ACHN (cell line): ENCODE measurements around the gene LAMC3.

ENCODE experiments used
- DNase-seq: peaks from one replicate; pipeline ENCODE4 v3.0.0-alpha.2; 2015
- in situ Hi-C: cut with HindIII; loops from 2 replicates; pipeline ENCODE4 v1.10.0; 2017; ENCODE audit warnings: low sequenced_read_pairs, low pct_ligation_motif_present, low pct_unique_long_range_greater_than_20kb

The LAMC3 gene

DNA sequence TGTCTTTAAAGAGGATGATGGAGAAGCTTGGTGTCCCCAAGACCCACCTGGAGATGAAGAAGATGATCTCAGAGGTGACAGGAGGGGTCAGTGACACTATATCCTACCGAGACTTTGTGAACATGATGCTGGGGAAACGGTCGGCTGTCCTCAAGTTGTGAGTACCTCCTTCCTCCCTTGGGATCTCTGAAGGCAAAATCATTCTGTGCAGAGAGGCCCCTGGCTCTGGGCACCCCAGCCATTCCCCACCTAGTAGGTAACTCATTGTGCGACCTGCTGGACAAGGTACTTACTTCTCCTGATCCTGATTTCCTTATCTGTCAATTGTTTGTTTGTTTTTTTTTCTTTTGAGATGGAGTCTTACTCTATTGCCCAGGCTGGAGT is 108.8 kb downstream of the LAMC3 start:
- in situ Hi-C loops, result no loop called here
- DNase-seq, result no peak

DNA sequence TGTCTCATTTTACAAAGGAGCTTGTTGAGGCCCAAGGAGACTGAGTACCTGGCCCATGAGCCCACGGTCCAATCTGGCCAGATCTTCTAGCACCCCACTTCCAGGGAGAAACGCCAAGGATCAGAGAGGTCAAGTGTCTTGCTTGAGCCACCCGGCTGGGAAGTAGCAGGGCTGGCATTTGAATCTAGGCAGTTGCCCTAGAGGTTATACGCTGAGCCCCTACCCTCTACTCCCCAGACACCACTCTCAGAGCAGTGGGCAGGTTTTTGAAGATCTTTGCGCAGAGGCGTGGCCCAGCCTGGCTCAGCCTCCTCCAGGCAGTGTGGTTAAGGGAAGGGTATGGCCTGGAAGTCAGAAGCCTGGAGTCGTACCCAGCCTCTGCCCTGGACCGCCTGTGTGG is 110.6 kb downstream of the LAMC3 start:
- in situ Hi-C loops, result no loop called here

DNA sequence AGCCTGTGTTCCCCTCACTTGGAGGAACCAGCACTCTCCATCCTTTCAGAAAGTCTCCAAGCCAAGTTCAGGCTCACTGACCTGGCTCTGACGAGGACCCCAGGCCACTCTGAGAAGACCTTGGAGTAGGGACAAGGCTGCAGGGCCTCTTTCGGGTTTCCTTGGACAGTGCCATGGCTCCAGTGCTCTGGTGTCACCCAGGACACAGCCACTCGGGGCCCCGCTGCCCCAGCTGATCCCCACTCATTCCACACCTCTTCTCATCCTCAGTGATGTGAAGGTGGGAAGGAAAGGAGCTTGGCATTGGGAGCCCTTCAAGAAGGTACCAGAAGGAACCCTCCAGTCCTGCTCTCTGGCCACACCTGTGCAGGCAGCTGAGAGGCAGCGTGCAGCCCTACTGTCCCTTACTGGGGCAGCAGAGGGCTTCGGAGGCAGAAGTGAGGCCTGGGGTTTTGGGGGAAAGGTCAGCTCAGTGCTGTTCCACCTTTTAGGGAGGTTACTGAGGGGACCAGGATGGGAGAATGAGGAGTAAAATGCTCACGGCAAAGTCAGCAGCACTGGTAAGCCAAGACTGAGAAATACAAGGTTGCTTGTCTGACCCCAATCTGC is 111.8 kb downstream of the LAMC3 start:
- in situ Hi-C loops, result no loop called here
- DNase-seq, result no peak

More for the DNA sequence above, 110.6 kb downstream of the LAMC3 start:
- no peak for DNase-seq

DNA sequence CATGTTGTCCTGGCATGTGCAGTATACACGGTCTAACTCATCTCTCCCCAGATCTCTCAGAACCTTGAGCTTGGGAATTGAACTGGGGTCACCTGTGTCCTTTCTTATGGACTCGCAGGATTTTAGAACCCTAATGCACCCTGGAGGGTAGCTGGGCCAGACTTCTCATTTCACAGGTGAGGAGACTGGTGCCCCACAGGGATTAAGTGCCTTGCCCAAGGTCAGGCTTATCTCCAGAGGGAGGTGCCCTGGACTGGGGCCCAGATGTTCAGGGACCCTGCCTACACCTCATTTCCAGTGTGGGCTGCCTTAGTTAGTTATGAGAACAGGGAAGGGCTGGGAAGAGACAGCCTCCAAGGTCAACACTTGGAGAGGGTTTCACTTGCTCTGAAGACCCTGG is 112.4 kb downstream of the LAMC3 start:
- in situ Hi-C loops, result no loop called here
- DNase-seq, result no peak

DNA sequence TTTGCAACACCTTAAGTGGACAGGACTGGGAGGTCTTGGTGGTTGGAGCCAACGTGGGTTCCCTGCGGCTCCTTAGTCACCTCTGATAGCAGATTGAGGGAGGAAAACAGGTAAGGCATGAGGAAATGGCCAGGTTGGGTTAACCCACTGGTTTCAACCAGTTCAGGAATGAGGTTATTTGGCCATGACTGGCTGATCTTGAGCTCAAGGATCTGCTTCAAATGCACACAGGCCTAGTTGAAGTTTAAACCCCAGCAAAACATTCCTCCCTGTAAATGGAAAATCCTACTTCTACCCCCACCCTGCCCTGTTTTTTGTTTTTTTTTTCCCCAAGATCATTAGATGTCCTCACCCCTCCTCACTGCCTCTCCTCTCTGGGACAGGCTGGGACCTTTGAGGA is 113.2 kb downstream of the LAMC3 start:
- in situ Hi-C loops, result no loop called here

DNA sequence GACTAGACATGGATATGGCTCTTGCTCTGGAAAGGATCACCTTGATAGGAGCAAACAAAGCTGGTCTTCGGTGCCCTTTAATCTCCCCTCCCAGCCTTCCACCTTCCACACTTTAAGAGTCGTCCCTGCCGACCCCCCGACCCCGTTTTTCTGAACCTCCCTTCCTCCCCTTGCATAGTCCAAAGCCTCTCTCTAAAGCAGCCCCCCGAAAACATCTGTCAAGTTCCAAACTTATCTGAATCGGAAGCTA is 116.0 kb downstream of the LAMC3 start:
- in situ Hi-C loops, result no loop called here

More for the DNA sequence above, 113.2 kb downstream of the LAMC3 start:
- peak; percentile 5 for DNase-seq

DNA sequence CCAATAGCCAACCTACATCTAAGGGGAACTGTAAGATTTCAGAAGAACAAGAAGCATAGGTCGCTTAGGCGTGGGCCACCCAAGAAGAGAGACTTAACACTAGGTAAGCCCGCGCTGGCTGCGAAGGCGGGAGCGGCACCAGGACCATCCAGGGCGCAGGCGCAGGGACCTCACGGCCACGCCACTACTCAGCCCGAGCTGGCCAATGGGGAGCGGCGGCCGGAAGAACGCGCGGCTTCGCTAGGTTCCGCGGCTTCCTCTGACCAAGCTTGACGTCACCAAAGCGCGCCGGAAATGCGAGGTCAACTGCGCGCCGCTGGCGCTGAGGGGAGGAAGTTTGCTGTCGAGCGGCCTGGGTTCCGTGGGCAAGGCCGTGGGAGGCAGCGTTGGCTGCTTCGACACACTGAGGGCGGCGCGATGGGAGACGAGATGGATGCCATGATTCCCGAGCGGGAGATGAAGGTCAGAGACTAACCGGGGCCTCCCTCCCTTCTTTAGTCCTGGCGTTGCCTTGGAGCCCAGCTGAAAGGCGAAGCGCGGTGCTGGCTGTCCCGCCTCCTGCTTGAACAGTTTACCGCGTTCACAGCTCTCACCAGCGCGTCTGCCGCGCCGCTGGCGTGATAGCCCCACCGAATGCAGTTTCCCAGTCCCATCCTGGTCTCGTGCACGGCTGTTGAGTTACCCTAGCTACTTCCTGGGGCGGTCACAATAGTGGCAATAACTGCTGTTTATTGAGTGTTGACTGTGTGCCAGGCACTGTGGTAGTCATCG is 116.5 kb downstream of the LAMC3 start, which contains the start of gene NUP214:
Gene NUP214 (plus strand): TSS at position 299 of the 771 bp plus-strand sequence. CDS start 119 bp downstream, at position 418.
- in situ Hi-C loops, result no loop called here

More for the DNA sequence above, 116.0 kb downstream of the LAMC3 start:
- no peak for DNase-seq

DNA sequence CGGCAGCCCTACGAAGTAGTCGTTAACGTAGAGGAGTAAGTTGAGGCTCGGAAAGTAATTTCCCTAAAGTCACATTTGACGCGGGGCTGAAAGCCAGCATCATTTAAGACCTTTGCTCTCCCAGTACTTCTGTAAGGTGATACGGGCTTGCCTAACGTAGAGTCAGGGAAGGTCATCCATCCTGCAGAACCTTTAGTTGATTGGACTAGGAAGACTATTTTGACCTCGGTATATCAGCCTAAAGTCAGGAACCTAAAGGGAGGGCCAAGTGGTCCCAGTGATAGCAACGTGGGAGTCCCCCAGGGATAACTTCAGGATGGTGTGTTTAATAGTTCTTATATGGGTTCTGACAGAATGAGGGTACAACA is 117.1 kb downstream of the LAMC3 start:
- in situ Hi-C loops, result no loop called here
- no peak for DNase-seq

More for the DNA sequence above, 116.5 kb downstream of the LAMC3 start, which contains the start of gene NUP214:
- peak; percentile 96 for DNase-seq

DNA sequence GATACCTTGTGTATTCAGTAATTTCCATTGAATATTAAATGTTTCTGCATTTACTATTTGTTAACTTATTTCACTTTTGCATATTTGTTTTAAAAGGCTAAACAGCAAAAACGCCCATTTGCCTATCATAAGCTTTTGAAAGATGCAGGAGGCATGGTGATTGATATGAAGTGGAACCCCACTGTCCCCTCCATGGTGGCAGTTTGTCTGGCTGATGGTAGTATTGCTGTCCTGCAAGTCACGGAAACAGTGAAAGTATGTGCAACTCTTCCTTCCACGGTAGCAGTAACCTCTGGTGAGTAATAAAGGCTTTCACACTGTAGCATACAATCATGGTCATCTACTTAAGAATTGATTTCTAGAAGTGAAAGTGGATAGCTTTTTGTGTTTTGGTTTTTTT is 120.2 kb downstream of the LAMC3 start:
- in situ Hi-C loops, result no loop called here
- DNase-seq, result no peak

DNA sequence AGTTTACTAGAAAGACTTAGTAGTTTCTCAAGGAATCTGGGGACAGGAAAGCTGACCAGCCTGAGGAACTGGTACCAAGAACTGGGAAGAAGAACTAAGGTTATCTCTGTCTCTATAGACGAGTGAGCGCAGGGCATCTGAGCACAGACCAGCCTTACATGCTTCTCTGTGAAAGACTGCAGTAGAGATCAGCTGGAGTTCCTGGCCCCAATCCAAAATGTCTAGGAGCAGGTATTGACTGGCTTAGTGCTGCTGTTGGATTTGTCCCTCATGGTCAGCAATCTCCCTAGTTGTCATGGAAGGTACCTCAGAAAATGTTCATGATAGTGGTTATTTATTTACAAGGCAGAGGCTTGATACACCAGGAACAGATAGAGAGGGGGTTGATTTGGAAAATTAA is 129.7 kb downstream of the LAMC3 start:
- in situ Hi-C loops, result no loop called here
- DNase-seq, result no peak

DNA sequence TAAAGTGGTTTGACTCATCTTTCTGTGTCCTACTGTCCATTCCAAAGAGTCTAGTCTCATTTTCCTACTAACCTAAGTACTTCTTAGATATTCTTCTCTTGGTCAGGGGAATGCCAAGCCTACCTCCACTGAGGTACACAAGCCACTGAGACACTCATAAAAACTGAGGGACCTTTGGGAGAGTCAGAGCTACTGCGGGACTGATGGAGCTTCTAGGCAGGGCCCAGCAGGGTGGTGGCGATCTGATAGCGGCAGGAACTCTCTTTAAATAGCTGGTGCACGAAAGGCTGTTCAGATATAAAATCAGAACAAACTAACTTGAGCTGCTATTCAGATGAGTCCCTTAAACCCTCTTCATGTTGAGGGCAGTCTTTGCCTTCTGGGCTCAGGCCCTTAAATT is 131.1 kb downstream of the LAMC3 start:
- no peak for DNase-seq
- in situ Hi-C loops, result no loop called here

DNA sequence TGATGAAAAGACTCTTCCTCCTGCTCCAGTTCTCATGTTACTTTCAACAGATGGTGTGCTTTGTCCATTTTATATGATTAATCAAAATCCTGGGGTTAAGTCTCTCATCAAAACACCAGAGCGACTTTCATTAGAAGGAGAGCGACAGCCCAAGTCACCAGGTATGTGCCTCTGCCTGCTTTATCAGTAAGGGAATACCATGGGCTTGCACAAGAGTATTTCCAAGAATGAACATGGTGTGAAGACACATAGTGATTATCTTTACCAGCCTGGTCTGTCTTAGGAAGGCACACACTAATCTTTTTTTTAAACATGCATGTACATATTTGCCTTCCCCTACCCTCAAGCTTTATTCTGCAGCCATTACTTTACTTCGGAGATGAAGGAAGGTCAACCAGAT is 131.6 kb downstream of the LAMC3 start:
- in situ Hi-C loops, result no loop called here
- DNase-seq, result no peak

DNA sequence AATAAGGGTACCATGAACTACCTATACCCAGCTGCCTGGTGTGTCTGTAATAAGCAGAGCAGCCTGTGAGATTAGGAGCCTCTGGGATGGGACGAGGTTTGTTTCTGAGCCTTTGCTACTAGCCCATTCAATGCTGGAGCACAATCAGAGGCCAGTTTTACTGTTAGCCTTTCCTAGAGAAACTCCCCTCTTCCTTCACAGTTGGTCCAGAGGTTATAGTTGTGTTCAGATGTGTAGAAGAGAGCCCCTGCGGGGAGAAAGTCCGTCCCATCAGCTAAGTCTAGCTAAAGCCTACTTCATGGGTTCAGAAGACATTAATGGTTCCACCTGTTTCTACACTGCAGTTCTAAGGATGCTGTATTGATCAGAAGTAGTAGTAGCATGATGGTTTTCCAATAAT is 133.2 kb downstream of the LAMC3 start:
- in situ Hi-C loops, result no loop called here
- DNase-seq, result no peak
